Keratinocyte (primary cell): Measurements from ENCODE around the gene HGFAC.

Experiments
- CTCF ChIP-seq, 3 experiments: IDR thresholded peaks in 1 of 3; conservative IDR thresholded peaks in 1 of 3; optimal IDR thresholded peaks in 1 of 3; 2 replicates in 2 of 3; 3 replicates in 1 of 3; pipeline versions ENCODE3 to v1.5.1; 2011; ENCODE audit warnings: low read length in 3 of 3, mild to moderate bottlenecking in 3 of 3, moderate library complexity in 2 of 3, control low read depth in 1 of 3, inconsistent platforms in 1 of 3; ENCODE audit not compliant: insufficient read depth in 2 of 3; ENCODE audit errors: extremely low read depth in 1 of 3
- EZH2 ChIP-seq: IDR thresholded peaks from one replicate; pipeline ENCODE4 v1.6.1; 2012; ENCODE audit warnings: inconsistent platforms, mild to moderate bottlenecking, low read length, moderate library complexity

GRCh38 chr4:3449047-3449573, 7.3 kb downstream of the HGFAC start:
- TF ChIP-seq CTCF (optimal IDR thresholded peaks at IDR 0.05 in 1 of 3, IDR thresholded peaks at IDR 0.05 in 1 of 3, conservative IDR thresholded peaks at IDR 0.05 in 1 of 3; ENCODE audit: extremely low read depth in 1 of 3, insufficient read depth in 2 of 3, low read length in 3 of 3) (no peak), EZH2 (no peak)
